ENCODE results near the gene FRMD4A.

FRMD4A gene

DNA sequence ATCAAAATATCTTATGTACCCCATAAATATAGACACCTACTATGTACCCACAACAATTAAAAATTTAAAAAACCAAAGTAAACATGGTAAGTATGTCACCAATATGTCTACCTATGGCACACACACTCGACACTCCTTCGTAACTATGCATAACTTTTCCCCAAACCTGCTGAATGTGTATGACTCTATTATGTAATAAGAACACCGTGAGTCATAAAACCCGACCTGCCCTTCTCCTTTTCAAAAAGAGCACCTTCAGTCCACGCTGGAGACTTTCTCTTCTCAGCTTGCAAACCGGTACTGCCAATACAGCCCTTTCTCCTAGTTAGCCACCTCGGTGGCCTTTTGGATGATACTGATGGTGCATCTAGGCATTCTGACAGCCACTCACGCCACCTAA is 557.7 kb downstream of the FRMD4A start:
- Histone ChIP-seq H4K20me1 (ENCODE audit: low read depth, low read length) (no peaks in the 10 kb centered on the region), H3K79me2 (ENCODE audit: insufficient read depth, low read length) (no peaks in the 10 kb centered on the region), H3K4me2 (ENCODE audit: low read depth, low read length, poor library complexity, severe bottlenecking) (no peak overlapping the region), H3K9me2 (replicated peaks; ENCODE audit: insufficient read depth, low read length) (no peaks in the 10 kb centered on the region), H3K36me3 (ENCODE audit: low read length) (no peaks in the 10 kb centered on the region), H3K4me3 (ENCODE audit: insufficient read depth, low read length, poor library complexity, severe bottlenecking) (no peak overlapping the region), H3K27ac (ENCODE audit: low read depth, low read length) (no peak overlapping the region), H3K27me3 (ENCODE audit: low read length) (no peaks in the 10 kb centered on the region), H3K9me3 (ENCODE audit: insufficient read depth, low read length) (no peaks in the 10 kb centered on the region), H2AFZ (ENCODE audit: low read depth, low read length, severe bottlenecking) (no peak overlapping the region), H3K9ac (ENCODE audit: low read length) (no peak overlapping the region), H3F3A (ENCODE audit: insufficient read depth) (no peaks in the 10 kb centered on the region)
- TF ChIP-seq, protein P1, sequence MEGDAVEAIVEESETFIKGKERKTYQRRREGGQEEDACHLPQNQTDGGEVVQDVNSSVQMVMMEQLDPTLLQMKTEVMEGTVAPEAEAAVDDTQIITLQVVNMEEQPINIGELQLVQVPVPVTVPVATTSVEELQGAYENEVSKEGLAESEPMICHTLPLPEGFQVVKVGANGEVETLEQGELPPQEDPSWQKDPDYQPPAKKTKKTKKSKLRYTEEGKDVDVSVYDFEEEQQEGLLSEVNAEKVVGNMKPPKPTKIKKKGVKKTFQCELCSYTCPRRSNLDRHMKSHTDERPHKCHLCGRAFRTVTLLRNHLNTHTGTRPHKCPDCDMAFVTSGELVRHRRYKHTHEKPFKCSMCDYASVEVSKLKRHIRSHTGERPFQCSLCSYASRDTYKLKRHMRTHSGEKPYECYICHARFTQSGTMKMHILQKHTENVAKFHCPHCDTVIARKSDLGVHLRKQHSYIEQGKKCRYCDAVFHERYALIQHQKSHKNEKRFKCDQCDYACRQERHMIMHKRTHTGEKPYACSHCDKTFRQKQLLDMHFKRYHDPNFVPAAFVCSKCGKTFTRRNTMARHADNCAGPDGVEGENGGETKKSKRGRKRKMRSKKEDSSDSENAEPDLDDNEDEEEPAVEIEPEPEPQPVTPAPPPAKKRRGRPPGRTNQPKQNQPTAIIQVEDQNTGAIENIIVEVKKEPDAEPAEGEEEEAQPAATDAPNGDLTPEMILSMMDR (IDR thresholded peaks at IDR 0.05; ENCODE audit: insufficient read depth, low read length, poor library complexity, severe bottlenecking): no peak
- no peak for TF ChIP-seq EZH2phosphoT487 (conservative IDR thresholded peaks at IDR 0.05; ENCODE audit: low read length)

DNA sequence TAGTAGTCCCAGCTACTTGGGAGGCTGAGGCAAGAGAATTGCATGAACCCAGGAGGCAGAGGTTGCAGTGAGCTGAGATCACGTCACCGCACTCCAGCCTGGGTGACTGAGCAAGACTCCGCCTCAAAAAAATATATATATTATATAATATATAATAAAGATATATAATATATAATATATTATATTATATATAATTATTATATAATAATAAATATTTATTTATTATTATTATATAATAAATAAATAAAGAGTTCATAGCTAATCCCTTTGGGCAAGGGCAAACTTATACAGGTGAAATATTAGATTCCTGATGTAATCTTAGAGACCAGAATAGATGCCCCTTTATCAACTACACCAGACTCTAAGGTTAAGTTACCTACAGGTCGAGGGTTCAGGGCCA is 558.7 kb downstream of the FRMD4A start:
- Histone ChIP-seq H3K4me3 (ENCODE audit: insufficient read depth, low read length, poor library complexity, severe bottlenecking) (no peak overlapping the region), H3K9me2 (replicated peaks; ENCODE audit: insufficient read depth, low read length) (no peaks in the 10 kb centered on the region), H4K20me1 (ENCODE audit: low read depth, low read length) (no peaks in the 10 kb centered on the region), H3K79me2 (ENCODE audit: insufficient read depth, low read length) (no peaks in the 10 kb centered on the region), H2AFZ (ENCODE audit: low read depth, low read length, severe bottlenecking) (no peak overlapping the region), H3F3A (ENCODE audit: insufficient read depth) (no peaks in the 10 kb centered on the region), H3K27me3 (ENCODE audit: low read length) (no peaks in the 10 kb centered on the region), H3K4me2 (ENCODE audit: low read depth, low read length, poor library complexity, severe bottlenecking) (no peak overlapping the region), H3K9ac (ENCODE audit: low read length) (no peak overlapping the region), H3K9me3 (ENCODE audit: insufficient read depth, low read length) (no peaks in the 10 kb centered on the region), H3K36me3 (ENCODE audit: low read length) (no peaks in the 10 kb centered on the region), H3K27ac (ENCODE audit: low read depth, low read length) (no peak overlapping the region)
- no peak for TF ChIP-seq EZH2phosphoT487 (conservative IDR thresholded peaks at IDR 0.05; ENCODE audit: low read length)
- TF ChIP-seq, protein P1 (IDR thresholded peaks at IDR 0.05; ENCODE audit: insufficient read depth, low read length, poor library complexity, severe bottlenecking): no peak

DNA sequence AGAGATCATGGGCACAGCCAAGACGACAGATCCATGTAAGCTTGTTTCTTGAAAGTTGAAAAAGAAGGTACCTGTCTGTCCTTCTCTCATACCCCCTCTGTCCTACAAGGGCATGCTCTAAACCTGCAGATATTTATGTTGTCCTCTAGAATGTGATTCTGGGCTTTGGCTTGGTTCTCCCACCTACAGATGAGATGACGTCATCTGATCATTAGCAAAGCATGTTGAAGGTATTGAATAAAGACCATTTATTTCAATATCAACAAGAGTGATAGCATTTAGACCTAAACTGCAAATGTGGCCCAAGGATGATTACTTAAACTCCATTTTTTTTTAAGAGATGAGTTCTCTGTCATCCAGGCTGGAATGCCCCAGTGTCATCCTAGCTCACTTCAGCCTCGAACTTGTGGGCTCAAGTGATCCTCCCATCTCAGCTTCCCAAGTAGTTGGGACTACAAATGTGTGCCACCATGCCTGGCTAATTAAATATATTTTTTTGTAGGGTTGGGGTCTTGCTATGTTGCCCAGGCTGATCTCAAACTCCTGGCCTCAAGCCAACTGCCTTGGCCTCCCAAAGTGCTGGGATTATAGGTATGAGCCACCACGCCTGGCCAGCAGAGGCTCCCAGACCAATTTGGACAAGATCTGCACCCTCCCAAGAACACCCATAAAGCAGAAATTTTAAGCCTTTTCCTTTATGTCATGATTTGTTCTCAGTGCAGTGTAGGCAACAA is 559.8 kb downstream of the FRMD4A start:
- Histone ChIP-seq H3K4me3 (ENCODE audit: insufficient read depth, low read length, poor library complexity, severe bottlenecking) (no peak overlapping the region), H3K9me2 (replicated peaks; ENCODE audit: insufficient read depth, low read length) (no peaks in the 10 kb centered on the region), H3K9me3 (ENCODE audit: insufficient read depth, low read length) (no peaks in the 10 kb centered on the region), H3K27me3 (ENCODE audit: low read length) (no peaks in the 10 kb centered on the region), H3K27ac (ENCODE audit: low read depth, low read length) (no peak overlapping the region), H3K36me3 (ENCODE audit: low read length) (no peaks in the 10 kb centered on the region), H2AFZ (ENCODE audit: low read depth, low read length, severe bottlenecking) (no peak overlapping the region), H3K79me2 (ENCODE audit: insufficient read depth, low read length) (no peaks in the 10 kb centered on the region), H3K4me2 (ENCODE audit: low read depth, low read length, poor library complexity, severe bottlenecking) (no peak overlapping the region), H3F3A (ENCODE audit: insufficient read depth) (no peaks in the 10 kb centered on the region), H4K20me1 (ENCODE audit: low read depth, low read length) (no peaks in the 10 kb centered on the region), H3K9ac (ENCODE audit: low read length) (no peak overlapping the region)
- TF ChIP-seq, protein P1 (IDR thresholded peaks at IDR 0.05; ENCODE audit: insufficient read depth, low read length, poor library complexity, severe bottlenecking): no peak
- TF ChIP-seq EZH2phosphoT487 (conservative IDR thresholded peaks at IDR 0.05; ENCODE audit: low read length): no peak

Measured in SU-DHL-6 (cell line).